Endothelial cell of umbilical vein (primary cell): ENCODE data around the gene RAB7B. TPM values are rescaled to one million over a fixed set of nuclear protein-coding genes. Genes with fewer than 3 reads are reported as not detected.

Experiments used
- BruUV-seq: library from RNA; stranded (reverse); fragments of 400-500 nt; replicated peaks from 2 replicates; lab custom pipeline; 2021; lab: Mats Ljungman, UMichigan
- CTCF ChIA-PET: fragments of 300-600, 350-600 bp; sonication (Branson Sonifier 250); formaldehyde crosslinking; loops from one replicate; lab custom pipeline; 2021; ENCODE audit warnings: antibody characterized with exemption, inconsistent platforms; lab: Charles Lee
- POLR2A ChIA-PET: fragments of 300-600, 350-600 bp; sonication (Branson Sonifier 250); formaldehyde crosslinking; loops from one replicate; lab custom pipeline; 2021; ENCODE audit warnings: antibody characterized with exemption, inconsistent platforms; lab: Charles Lee
- DNase-seq: peaks from one replicate; pipeline ENCODE4 v3.0.0-alpha.2; 2011; ENCODE audit warnings: low read depth, low spot score
- FAIRE-seq: peaks from 2 replicates; lab custom pipeline; 2011; peaks lifted over from hg19 to GRCh38; lab: Jason Lieb, UNC
- H2AFZ ChIP-seq: 2 replicates; pipeline ENCODE4 v1.6.0; 2012; ENCODE audit warnings: low read depth, low read length, control low read depth, inconsistent platforms
- H3K27ac ChIP-seq: 2 replicates; pipeline ENCODE4 v1.5.1; 2011; ENCODE audit warnings: low read depth, mild to moderate bottlenecking, control low read depth, low read length, moderate library complexity; ENCODE audit not compliant: insufficient read depth
- H3K27me3 ChIP-seq, 2 experiments: 2 replicates each; pipeline versions ENCODE4 v1.6.0 to v1.6.1; 2011; ENCODE audit warnings: low read length in 2 of 2, mixed read lengths in 1 of 2; ENCODE audit not compliant: control insufficient read depth in 2 of 2, insufficient read depth in 2 of 2
- H3K36me3 ChIP-seq, 2 experiments: 2 replicates in 1 of 2; 3 replicates in 1 of 2; pipeline ENCODE4 v1.5.1; 2011; ENCODE audit warnings: low read length in 2 of 2, mild to moderate bottlenecking in 1 of 2, moderate library complexity in 1 of 2; ENCODE audit not compliant: control insufficient read depth in 2 of 2, insufficient read depth in 2 of 2; ENCODE audit errors: extremely low read depth in 1 of 2
- H3K4me1 ChIP-seq: 3 replicates; pipeline ENCODE4 v1.5.1; 2011; ENCODE audit warnings: mild to moderate bottlenecking, low read length; ENCODE audit not compliant: control insufficient read depth, insufficient read depth; ENCODE audit errors: extremely low read depth
- H3K4me2 ChIP-seq: 2 replicates; pipeline ENCODE4 v1.6.1; 2011; ENCODE audit warnings: low read length, control low read depth, mixed read lengths; ENCODE audit not compliant: insufficient read depth
- H3K4me3 ChIP-seq, 3 experiments: fragments of 200-600 bp in 1 of 3; sonication (generic), shearing (Covaris generic) in 1 of 3; replicated peaks in 1 of 3; 2 replicates each; pipeline ENCODE4 v1.5.1; 2011 to 2016; ENCODE audit warnings: control low read depth in 3 of 3, low read length in 3 of 3, mild to moderate bottlenecking in 2 of 3, inconsistent platforms in 1 of 3, low read depth in 1 of 3, moderate library complexity in 1 of 3; ENCODE audit not compliant: insufficient read depth in 1 of 3
- H3K79me2 ChIP-seq: 2 replicates; pipeline ENCODE4 v1.6.0; 2012; ENCODE audit warnings: low read length, inconsistent platforms; ENCODE audit not compliant: control insufficient read depth, insufficient read depth
- H3K9ac ChIP-seq: replicated peaks from 2 replicates; pipeline ENCODE3; 2011; ENCODE audit warnings: low read length, control low read depth; ENCODE audit not compliant: insufficient read depth; ENCODE audit errors: extremely low read depth
- H3K9me1 ChIP-seq: replicated peaks from 3 replicates; pipeline ENCODE4 v1.6.0; 2011; ENCODE audit warnings: mild to moderate bottlenecking, low read length; ENCODE audit not compliant: control insufficient read depth, insufficient read depth; ENCODE audit errors: extremely low read depth
- H3K9me3 ChIP-seq: replicated peaks from 2 replicates; pipeline ENCODE4 v1.5.1; 2012; ENCODE audit warnings: low read length, inconsistent platforms; ENCODE audit not compliant: control insufficient read depth, insufficient read depth
- H4K20me1 ChIP-seq: replicated peaks from 2 replicates; pipeline ENCODE3; 2011; ENCODE audit warnings: mild to moderate bottlenecking, low read length; ENCODE audit not compliant: control insufficient read depth, insufficient read depth; ENCODE audit errors: extremely low read depth
- FOS ChIP-seq: IDR thresholded peaks from 2 replicates; pipeline ENCODE4 v1.6.1; 2011; ENCODE audit warnings: mild to moderate bottlenecking, low read length, moderate library complexity, borderline replicate concordance; ENCODE audit not compliant: insufficient read depth
- JUN ChIP-seq: IDR thresholded peaks from 2 replicates; pipeline ENCODE4 v1.6.1; 2011; ENCODE audit warnings: borderline replicate concordance, low read depth; ENCODE audit not compliant: insufficient read length, insufficient read depth
- MAX ChIP-seq: IDR thresholded peaks from 2 replicates; pipeline ENCODE4 v1.6.1; 2011; ENCODE audit not compliant: insufficient read depth, insufficient read length
- POLR2A ChIP-seq: IDR thresholded peaks from 2 replicates; pipeline ENCODE4 v1.6.1; 2012; ENCODE audit warnings: low read depth, mild to moderate bottlenecking, control low read depth, low read length
- dilution Hi-C: fragments of 300-500 bp; cut with MboI; formaldehyde crosslinking; loops from one replicate; pipeline ENCODE4 v1.15.0; 2019; ENCODE audit warnings: low sequenced_read_pairs; ENCODE audit not compliant: extremely low pct_ligation_motif_present
- intact Hi-C: fragments of 100-400 bp; cut with micrococcal nuclease; formaldehyde crosslinking; loops from one replicate; pipeline ENCODE4 v1.10.0; 2022
- polyA plus RNA-seq, 4 experiments: library from polyadenylated mRNA; depleted of rRNA in 3 of 4; stranded (reverse) in 3 of 4; unstranded in 1 of 4; fragments of >200 nt; gene quantifications; 2 replicates each; pipeline versions ENCODE4 v1.2.1 to v1.2.3, GENCODE V29; 2011 to 2012; ENCODE audit warnings: missing spikeins in 1 of 4
- total RNA-seq: library from RNA; stranded (reverse); gene quantifications from 2 replicates; pipeline ENCODE4 v1.2.3, GENCODE V29; 2021
- TF ChIP-seq, protein P1 (sequence below), 2 donors: IDR thresholded peaks; 1 replicate in 1 of 2; 2 replicates in 1 of 2; pipeline ENCODE4 v1.5.1; 2011; ENCODE audit warnings: low read length in 2 of 2, mild to moderate bottlenecking in 2 of 2, moderate library complexity in 2 of 2, control low read depth in 1 of 2, inconsistent platforms in 1 of 2, low read depth in 1 of 2; ENCODE audit not compliant: insufficient read depth in 1 of 2; ENCODE audit errors: extremely low read depth in 1 of 2

Gene RAB7B
- total and polyA plus RNA-seq, 2 donors (not counting 3 experiments of a cell fraction or from before 2014, with no cell fraction given), result 0.15 TPM; not detected in 1

GRCh38 chr1:205977402-205978014 is 25.7 kb downstream of the RAB7B start:
- no peak overlapping the region for H2AFZ ChIP-seq
- no TSS peak for BruUV-seq
- H3K9me1 ChIP-seq, result no peaks in the 10 kb centered on the region
- H3K27me3 ChIP-seq, result no peaks in the 10 kb centered on the region
- intact Hi-C loops (loop anchor here (1.0 kb wide), 3 partner anchors 58 to 318 kb away; no protein-coding TSS in a partner anchor), dilution Hi-C loops (loop anchor here (25.0 kb wide), 1 partner anchor 135 kb away; the partner anchor contains the start of gene AVPR1B)
- POLR2A ChIA-PET, result interaction anchor here (0.9 to 1.0 kb wide), 2 partner anchors 57 to 59 kb away, joined by 4 to 7 read pairs; no protein-coding TSS in a partner anchor
- TF ChIP-seq POLR2A (no peak), JUN (no peak), MAX (no peak), FOS (no peak)
- TF ChIP-seq, protein P1, sequence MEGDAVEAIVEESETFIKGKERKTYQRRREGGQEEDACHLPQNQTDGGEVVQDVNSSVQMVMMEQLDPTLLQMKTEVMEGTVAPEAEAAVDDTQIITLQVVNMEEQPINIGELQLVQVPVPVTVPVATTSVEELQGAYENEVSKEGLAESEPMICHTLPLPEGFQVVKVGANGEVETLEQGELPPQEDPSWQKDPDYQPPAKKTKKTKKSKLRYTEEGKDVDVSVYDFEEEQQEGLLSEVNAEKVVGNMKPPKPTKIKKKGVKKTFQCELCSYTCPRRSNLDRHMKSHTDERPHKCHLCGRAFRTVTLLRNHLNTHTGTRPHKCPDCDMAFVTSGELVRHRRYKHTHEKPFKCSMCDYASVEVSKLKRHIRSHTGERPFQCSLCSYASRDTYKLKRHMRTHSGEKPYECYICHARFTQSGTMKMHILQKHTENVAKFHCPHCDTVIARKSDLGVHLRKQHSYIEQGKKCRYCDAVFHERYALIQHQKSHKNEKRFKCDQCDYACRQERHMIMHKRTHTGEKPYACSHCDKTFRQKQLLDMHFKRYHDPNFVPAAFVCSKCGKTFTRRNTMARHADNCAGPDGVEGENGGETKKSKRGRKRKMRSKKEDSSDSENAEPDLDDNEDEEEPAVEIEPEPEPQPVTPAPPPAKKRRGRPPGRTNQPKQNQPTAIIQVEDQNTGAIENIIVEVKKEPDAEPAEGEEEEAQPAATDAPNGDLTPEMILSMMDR (IDR thresholded peaks at IDR 0.05; ENCODE audit: extremely low read depth in 1 of 2, insufficient read depth in 1 of 2, low read depth in 1 of 2, low read length in 2 of 2), result peak; percentile 91 to 98
- no peak overlapping the region for H3K4me3 ChIP-seq
- H4K20me1 ChIP-seq, result no peaks in the 10 kb centered on the region
- H3K9ac ChIP-seq, result no peak overlapping the region
- DNase-seq (peak; percentile 68), FAIRE-seq (no peak)
- H3K27ac ChIP-seq, result no peak overlapping the region
- H3K79me2 ChIP-seq, result no peaks in the 10 kb centered on the region
- CTCF ChIA-PET, result interaction anchor here (0.6 to 12.0 kb wide), 89 partner anchors 9 to 448 kb away, joined by 3 to 1606 read pairs (median 5); partner anchors contain the start of genes PM20D1, RAB29, RAB7B and SLC26A9
- peaks cover 5% of the 10 kb centered on the region for H3K4me1 ChIP-seq
- no peaks in the 10 kb centered on the region for H3K9me3 ChIP-seq
- no peaks in the 10 kb centered on the region for H3K36me3 ChIP-seq
- H3K4me2 ChIP-seq, result no peak overlapping the region
